ENCODE data around the gene SLC9B2. TPM values are rescaled to one million over a fixed set of nuclear protein-coding genes. Genes with fewer than 3 reads are reported as not detected.

SLC9B2 gene
- total RNA-seq, 1 experiment from 2014 or later, result 28.0 TPM

- BruUV-seq (replicated peaks), result no TSS peak
- H3K9me3 ChIP-seq (ENCODE audit: low read depth, low read length, poor library complexity, severe bottlenecking), result no peaks in the 10 kb centered on the region
- no peaks in the 10 kb centered on the region for H3K27me3 ChIP-seq (replicated peaks; ENCODE audit: insufficient read depth, low read depth, low read length, poor library complexity)
- no peaks in the 10 kb centered on the region for H3K36me3 ChIP-seq (ENCODE audit: insufficient read depth, low read length, poor library complexity, severe bottlenecking)
- TF ChIP-seq CTCF (conservative IDR thresholded peaks at IDR 0.05; ENCODE audit: low read depth, low read length) (no peak), EZH2 (IDR thresholded peaks at IDR 0.05; ENCODE audit: borderline replicate concordance, low read depth, low read length, poor library complexity, severe bottlenecking) (no peak)
- intact Hi-C loops (cut with micrococcal nuclease; ENCODE audit: unreplicated experiment), result no loop called here
- H3K4me1 ChIP-seq (ENCODE audit: insufficient read depth, low read length, poor library complexity, severe bottlenecking), result no peaks in the 10 kb centered on the region
- no peak for DNase-seq (ENCODE audit: low spot score)
- H3K27ac ChIP-seq (ENCODE audit: low read depth, low read length, poor library complexity, severe bottlenecking), result no peak overlapping the region
- H3K4me3 ChIP-seq (ENCODE audit: low read depth, low read length, poor library complexity, severe bottlenecking), result no peak overlapping the region
- POLR2A ChIA-PET (ENCODE audit: low non-redundant PET), result no interaction called here
- CTCF ChIA-PET, result no interaction called here
Measured at GRCh38 chr4:103012060-103012459, 64.5 kb downstream of the SLC9B2 start.

GRCh38 chr4:103011378-103012025 lies 65.1 kb downstream of the SLC9B2 start:
- intact Hi-C loops (cut with micrococcal nuclease; ENCODE audit: unreplicated experiment), result no loop called here
- POLR2A ChIA-PET (ENCODE audit: low non-redundant PET), result no interaction called here
- DNase-seq (ENCODE audit: low spot score), result no peak

GRCh38 chr4:103010804-103011203 lies 65.8 kb downstream of the SLC9B2 start:
- Histone ChIP-seq H3K9me3 (ENCODE audit: low read depth, low read length, poor library complexity, severe bottlenecking) (no peaks in the 10 kb centered on the region), H3K27me3 (replicated peaks; ENCODE audit: insufficient read depth, low read depth, low read length, poor library complexity) (peaks cover under 1% of the 10 kb centered on the region), H3K36me3 (ENCODE audit: insufficient read depth, low read length, poor library complexity, severe bottlenecking) (no peaks in the 10 kb centered on the region), H3K27ac (ENCODE audit: low read depth, low read length, poor library complexity, severe bottlenecking) (no peak overlapping the region), H3K4me3 (ENCODE audit: low read depth, low read length, poor library complexity, severe bottlenecking) (no peak overlapping the region), H3K4me1 (ENCODE audit: insufficient read depth, low read length, poor library complexity, severe bottlenecking) (no peaks in the 10 kb centered on the region)
- POLR2A ChIA-PET (ENCODE audit: low non-redundant PET), result no interaction called here
- no peak for DNase-seq (ENCODE audit: low spot score)
- intact Hi-C loops (cut with micrococcal nuclease; ENCODE audit: unreplicated experiment), result no loop called here
- no TSS peak for BruUV-seq (replicated peaks)
- CTCF ChIA-PET, result interaction anchor here (0.6 kb wide), 1 partner anchor 387 kb away, joined by 3 read pairs; no protein-coding TSS in a partner anchor
- TF ChIP-seq CTCF (conservative IDR thresholded peaks at IDR 0.05; ENCODE audit: low read depth, low read length) (no peak), EZH2 (IDR thresholded peaks at IDR 0.05; ENCODE audit: borderline replicate concordance, low read depth, low read length, poor library complexity, severe bottlenecking) (no peak)

More at GRCh38 chr4:103011378-103012025, 65.1 kb downstream of the SLC9B2 start:
- no peaks in the 10 kb centered on the region for H3K4me1 ChIP-seq (ENCODE audit: insufficient read depth, low read length, poor library complexity, severe bottlenecking)
- TF ChIP-seq EZH2 (IDR thresholded peaks at IDR 0.05; ENCODE audit: borderline replicate concordance, low read depth, low read length, poor library complexity, severe bottlenecking) (no peak), CTCF (conservative IDR thresholded peaks at IDR 0.05; ENCODE audit: low read depth, low read length) (no peak)
- no peaks in the 10 kb centered on the region for H3K9me3 ChIP-seq (ENCODE audit: low read depth, low read length, poor library complexity, severe bottlenecking)
- H3K27ac ChIP-seq (ENCODE audit: low read depth, low read length, poor library complexity, severe bottlenecking), result no peak overlapping the region
- no peaks in the 10 kb centered on the region for H3K36me3 ChIP-seq (ENCODE audit: insufficient read depth, low read length, poor library complexity, severe bottlenecking)
- CTCF ChIA-PET, result no interaction called here
- BruUV-seq (replicated peaks), result no TSS peak
- no peaks in the 10 kb centered on the region for H3K27me3 ChIP-seq (replicated peaks; ENCODE audit: insufficient read depth, low read depth, low read length, poor library complexity)
- H3K4me3 ChIP-seq (ENCODE audit: low read depth, low read length, poor library complexity, severe bottlenecking), result no peak overlapping the region
